Sigmoid colon (tissue), 7 donors: ENCODE data around the gene DLL4. TPM values are rescaled to one million over a fixed set of nuclear protein-coding genes. Genes with fewer than 3 reads are reported as not detected.

ENCODE experiments used
- DNase-seq: peaks from one replicate; pipeline ENCODE4 v3.0.0-alpha.2; 2019
- H3K27ac ChIP-seq, 4 donors: fragments of 200-600 bp; sonication (generic); one replicate each; pipeline ENCODE4 v1.5.1; 2016 to 2019; ENCODE audit warnings: mild to moderate bottlenecking in 1 of 4
- H3K27me3 ChIP-seq, 3 donors: fragments of 200-600 bp; sonication (generic); one replicate each; pipeline ENCODE4 v1.5.1; 2019; ENCODE audit warnings: mild to moderate bottlenecking in 1 of 3
- H3K36me3 ChIP-seq, 4 donors: fragments of 200-600 bp; sonication (generic); one replicate each; pipeline ENCODE4 v1.5.1; 2016 to 2019
- H3K4me1 ChIP-seq, 4 donors: fragments of 200-600 bp; sonication (generic); one replicate each; pipeline ENCODE4 v1.5.1; 2017 to 2019
- H3K4me3 ChIP-seq, 4 donors: fragments of 200-600 bp; sonication (generic); one replicate each; pipeline ENCODE4 v1.5.1; 2017 to 2019; ENCODE audit warnings: mild to moderate bottlenecking in 2 of 4, moderate library complexity in 1 of 4
- H3K9me3 ChIP-seq, 4 donors: fragments of 200-600 bp in 3 of 4; sonication (generic) in 3 of 4; one replicate each; pipeline versions ENCODE4 v1.5.1 to v1.6.1; 2013 to 2019
- EP300 ChIP-seq, 4 donors: sonication (generic); formaldehyde crosslinking; IDR thresholded peaks; one replicate each; pipeline ENCODE4 v1.6.1; 2017; ENCODE audit warnings: antibody characterized with exemption in 4 of 4
- POLR2A ChIP-seq, 2 donors: fragments of 450-650 bp; IDR thresholded peaks; one replicate each; pipeline ENCODE4 v1.6.1; 2016; ENCODE audit warnings: antibody characterized with exemption in 2 of 2, mild to moderate bottlenecking in 2 of 2, moderate library complexity in 2 of 2
- POLR2AphosphoS5 ChIP-seq, 4 donors: sonication (generic); formaldehyde crosslinking; IDR thresholded peaks; one replicate each; pipeline ENCODE4 v1.6.1; 2017; ENCODE audit warnings: antibody characterized with exemption in 4 of 4
- WGBS, 2 donors: extraction: QIAGEN DNeasy Blood & Tissue Kit; methylation state at CpG; one replicate each; pipeline ENCODE4 v1.1.7; 2013; 5-methylcytosine and 5-hydroxymethylcytosine counted together
- intact Hi-C: fragments of 100-400 bp; cut with DNase I; formaldehyde crosslinking; loops from one replicate; pipeline ENCODE4 v1.15.1; 2023
- polyA plus RNA-seq, 3 donors: library from polyadenylated mRNA; stranded (reverse); fragments of 200-250 nt; gene quantifications; one replicate each; pipeline ENCODE4 v1.2.3, GENCODE V29; 2013
- total RNA-seq, 4 donors: library from RNA; depleted of rRNA; stranded (reverse); fragments of >200 nt; gene quantifications; one replicate each; pipeline ENCODE4 v1.1.0, GENCODE V29; 2016
- TF ChIP-seq, protein P1 (sequence below), 4 experiments: fragments of 450-650 bp in 3 of 4; fragments of 200-600 bp in 1 of 4; IDR thresholded peaks; one replicate each; pipeline ENCODE4 v1.5.1; 2016 to 2019; ENCODE audit warnings: antibody characterized with exemption in 4 of 4, mild to moderate bottlenecking in 3 of 4, moderate library complexity in 2 of 4
- donor health status: healthy with polysubstance abuse.
- donor health status: Bipolar disorder and iron deficiency.
- donor health status: healthy.

The DLL4 gene
- total and polyA plus RNA-seq, 7 donors = 1.6 to 12.2 (median 4.3) TPM

DNA sequence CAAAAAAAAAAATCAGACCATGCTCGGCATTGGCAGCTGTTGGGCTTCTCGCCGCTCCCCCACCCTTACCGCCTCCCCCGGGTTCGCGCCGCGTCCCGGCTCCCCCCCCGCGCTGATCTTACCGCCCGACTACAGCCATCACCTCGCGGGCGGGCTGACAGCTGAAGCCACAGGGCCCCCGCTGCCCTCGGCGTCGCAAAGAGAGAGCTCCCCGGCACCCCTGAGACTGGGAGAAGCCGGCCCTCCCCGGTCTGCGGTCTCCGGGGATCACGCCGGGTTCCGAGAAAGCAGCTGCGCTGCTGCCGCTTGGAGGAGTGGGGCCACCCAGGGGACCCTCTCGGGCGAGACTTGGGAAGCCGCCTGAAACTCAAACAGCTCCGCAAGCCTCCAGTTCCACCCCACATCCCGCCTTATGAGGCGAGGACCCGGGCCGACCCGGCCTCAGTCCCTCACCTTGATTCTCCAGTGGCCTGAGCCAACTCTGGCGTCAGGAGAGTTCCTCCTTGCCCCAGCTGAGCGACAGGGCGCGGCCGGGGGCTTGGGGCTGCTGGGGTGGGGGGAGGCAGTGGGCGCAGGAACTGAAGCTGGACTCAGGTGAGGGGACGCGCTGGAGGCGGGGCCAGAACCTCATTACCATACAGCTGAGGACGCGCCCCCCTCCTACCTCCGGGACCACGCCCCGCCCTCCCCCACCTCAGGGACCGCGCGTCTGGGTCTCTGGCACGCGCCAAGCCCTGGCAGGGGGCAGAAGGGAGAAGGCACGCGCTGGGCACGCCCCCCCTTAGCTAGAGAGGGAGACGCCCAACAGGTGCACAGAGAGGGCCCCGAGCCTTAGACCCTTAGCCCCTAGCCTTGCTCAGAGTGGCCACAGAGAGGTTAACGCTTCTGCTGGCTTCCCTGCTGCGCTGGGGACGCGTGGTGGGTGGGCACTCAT lies 1.0 kb upstream of the DLL4 start:
- peaks cover 0 to 58% (median 56%) of the 10 kb centered on the region in 4 donors for H3K4me1 ChIP-seq
- intact Hi-C loops = no loop called here

DNA sequence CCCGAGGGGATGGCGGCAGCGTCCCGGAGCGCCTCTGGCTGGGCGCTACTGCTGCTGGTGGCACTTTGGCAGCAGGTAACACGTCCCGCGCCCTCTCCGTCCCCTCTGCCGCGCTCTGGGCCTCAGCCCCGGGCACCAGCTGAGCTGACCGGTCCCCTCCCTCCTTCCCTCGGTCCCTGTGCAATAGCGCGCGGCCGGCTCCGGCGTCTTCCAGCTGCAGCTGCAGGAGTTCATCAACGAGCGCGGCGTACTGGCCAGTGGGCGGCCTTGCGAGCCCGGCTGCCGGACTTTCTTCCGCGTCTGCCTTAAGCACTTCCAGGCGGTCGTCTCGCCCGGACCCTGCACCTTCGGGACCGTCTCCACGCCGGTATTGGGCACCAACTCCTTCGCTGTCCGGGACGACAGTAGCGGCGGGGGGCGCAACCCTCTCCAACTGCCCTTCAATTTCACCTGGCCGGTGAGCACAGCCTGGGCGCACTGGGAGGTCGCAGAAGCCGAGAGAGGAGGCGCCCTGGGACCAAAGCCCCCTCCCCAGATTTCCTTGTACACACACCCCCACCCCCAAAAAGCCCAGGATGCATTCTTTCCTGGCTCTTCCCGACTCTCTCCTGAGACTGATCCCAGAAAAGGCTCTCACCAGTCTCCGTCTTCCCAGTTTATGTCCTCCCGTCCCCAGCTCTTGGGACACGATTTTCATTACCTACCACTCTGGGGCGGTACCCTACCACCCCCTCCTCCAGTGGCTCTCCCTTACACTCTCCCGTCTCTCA lies 705 bp downstream of the DLL4 start:
- TF ChIP-seq POLR2AphosphoS5 (IDR thresholded peaks at IDR 0.05) (no peak), EP300 (IDR thresholded peaks at IDR 0.05) (no peak), POLR2A (IDR thresholded peaks at IDR 0.05) (no peak)
- TF ChIP-seq, protein P1, sequence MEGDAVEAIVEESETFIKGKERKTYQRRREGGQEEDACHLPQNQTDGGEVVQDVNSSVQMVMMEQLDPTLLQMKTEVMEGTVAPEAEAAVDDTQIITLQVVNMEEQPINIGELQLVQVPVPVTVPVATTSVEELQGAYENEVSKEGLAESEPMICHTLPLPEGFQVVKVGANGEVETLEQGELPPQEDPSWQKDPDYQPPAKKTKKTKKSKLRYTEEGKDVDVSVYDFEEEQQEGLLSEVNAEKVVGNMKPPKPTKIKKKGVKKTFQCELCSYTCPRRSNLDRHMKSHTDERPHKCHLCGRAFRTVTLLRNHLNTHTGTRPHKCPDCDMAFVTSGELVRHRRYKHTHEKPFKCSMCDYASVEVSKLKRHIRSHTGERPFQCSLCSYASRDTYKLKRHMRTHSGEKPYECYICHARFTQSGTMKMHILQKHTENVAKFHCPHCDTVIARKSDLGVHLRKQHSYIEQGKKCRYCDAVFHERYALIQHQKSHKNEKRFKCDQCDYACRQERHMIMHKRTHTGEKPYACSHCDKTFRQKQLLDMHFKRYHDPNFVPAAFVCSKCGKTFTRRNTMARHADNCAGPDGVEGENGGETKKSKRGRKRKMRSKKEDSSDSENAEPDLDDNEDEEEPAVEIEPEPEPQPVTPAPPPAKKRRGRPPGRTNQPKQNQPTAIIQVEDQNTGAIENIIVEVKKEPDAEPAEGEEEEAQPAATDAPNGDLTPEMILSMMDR (IDR thresholded peaks at IDR 0.05) = no peak
- Histone ChIP-seq H3K36me3 (no peaks in the 10 kb centered on the region), H3K4me1 (peaks cover 0 to 58% (median 56%) of the 10 kb centered on the region in 4 donors), H3K9me3 (no peaks in the 10 kb centered on the region), H3K4me3 (peak overlapping the region; percentile 17 to 52 (median 48)), H3K27me3 (peaks cover 66 to 90% (median 84%) of the 10 kb centered on the region in 3 donors), H3K27ac (peak overlapping the region in 3 of 4 donors; percentile 34 to 47 (median 40))
- intact Hi-C loops = no loop called here
- DNase-seq = no peak
- WGBS, 2 donors = 1% methylated on average over 56 of the region's 56 CpGs

More for the DNA sequence above, 1.0 kb upstream of the DLL4 start:
- 1% methylated on average over 68 of the region's 68 CpGs for WGBS, 2 donors
- H3K4me3 ChIP-seq = peak overlapping the region in 3 of 4 donors; percentile 46 to 52 (median 51)
- peaks cover 66 to 81% (median 80%) of the 10 kb centered on the region in 3 donors for H3K27me3 ChIP-seq
- no peaks in the 10 kb centered on the region for H3K9me3 ChIP-seq
- peak overlapping the region in 1 of 4 donors; percentile 23 for H3K27ac ChIP-seq
- DNase-seq = no peak
- TF ChIP-seq, protein P1 (IDR thresholded peaks at IDR 0.05) = no peak
- TF ChIP-seq POLR2AphosphoS5 (IDR thresholded peaks at IDR 0.05) = no peak
- TF ChIP-seq POLR2A (IDR thresholded peaks at IDR 0.05) = no peak
- no peak for TF ChIP-seq EP300 (IDR thresholded peaks at IDR 0.05)
- H3K36me3 ChIP-seq = no peaks in the 10 kb centered on the region

DNA sequence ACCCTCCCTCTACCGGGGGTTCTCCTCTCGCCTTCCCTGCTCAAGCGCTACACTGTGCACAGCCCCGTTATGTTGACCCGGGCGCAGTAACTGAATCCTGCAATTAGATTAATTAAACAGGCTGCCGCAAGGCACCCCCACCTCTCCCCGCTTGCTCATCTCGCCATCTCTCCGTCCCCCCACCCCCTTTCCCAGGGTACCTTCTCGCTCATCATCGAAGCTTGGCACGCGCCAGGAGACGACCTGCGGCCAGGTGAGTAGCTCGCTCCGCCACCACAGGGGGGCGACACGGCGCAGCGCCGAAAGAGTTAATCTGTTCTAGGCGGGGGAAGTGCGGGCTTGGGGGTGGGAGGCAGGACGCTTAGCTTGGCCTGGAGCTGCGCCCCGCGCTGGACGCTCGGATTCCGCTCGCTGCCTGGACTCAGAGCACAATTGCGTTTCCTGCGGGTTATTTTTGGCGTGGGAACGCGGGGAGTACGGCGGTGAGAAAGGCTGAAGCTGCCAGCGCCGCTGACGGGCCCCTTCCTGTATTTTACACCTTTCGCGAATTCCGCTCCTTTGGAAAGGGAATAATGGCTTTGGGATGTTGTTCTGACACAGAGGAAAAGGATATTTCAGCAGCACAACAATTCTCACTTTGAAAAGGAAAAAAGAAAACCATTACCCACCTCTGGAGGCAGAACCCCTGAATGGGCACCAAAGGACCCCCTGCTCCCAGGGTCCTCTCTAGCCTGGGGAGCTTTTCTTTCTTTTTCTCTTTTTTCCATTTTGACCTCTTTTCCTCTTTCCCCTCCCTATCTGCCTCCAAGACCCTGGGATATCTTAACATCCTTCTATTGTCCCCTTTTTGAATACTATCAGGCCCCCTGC lies 1.5 kb downstream of the DLL4 start:
- TF ChIP-seq EP300 (IDR thresholded peaks at IDR 0.05) (no peak), POLR2AphosphoS5 (IDR thresholded peaks at IDR 0.05) (peak in 1 of 4 donors; percentile 8), POLR2A (IDR thresholded peaks at IDR 0.05) (no peak)
- TF ChIP-seq, protein P1 (IDR thresholded peaks at IDR 0.05) = peak in 1 of 4 experiments; percentile 35
- H3K36me3 ChIP-seq = no peaks in the 10 kb centered on the region
- peaks cover 60 to 84% (median 78%) of the 10 kb centered on the region in 3 donors for H3K27me3 ChIP-seq
- peaks cover 0 to 56% (median 53%) of the 10 kb centered on the region in 4 donors for H3K4me1 ChIP-seq
- 0 to 1% methylated on average over 46 of the region's 46 CpGs for WGBS, 2 donors
- peak overlapping the region in 3 of 4 donors; percentile 34 to 47 (median 40) for H3K27ac ChIP-seq
- no peak for DNase-seq
- intact Hi-C loops = no loop called here
- H3K9me3 ChIP-seq = no peaks in the 10 kb centered on the region
- H3K4me3 ChIP-seq = peak overlapping the region; percentile 17 to 52 (median 48)
